GM23338 (cell line): ENCODE data around the gene SMURF2. TPM values are rescaled to one million over a fixed set of nuclear protein-coding genes. Genes with fewer than 3 reads are reported as not detected.

ENCODE experiments used
- ATAC-seq: fragments of 200-7000 bp; cut with Tn5 transposase; 3 replicates; pipeline ENCODE4 v1.9.1; 2020
- DNase-seq: peaks from one replicate; pipeline ENCODE4 v3.0.0-alpha.2; 2015; ENCODE audit warnings: low spot score
- H2AFZ ChIP-seq: fragments of 200-600 bp; sonication (generic); 2 replicates; pipeline ENCODE4 v1.8.0; 2016; ENCODE audit warnings: antibody characterized with exemption, mild to moderate bottlenecking, moderate library complexity
- H3F3A ChIP-seq: fragments of 200-600 bp; sonication (generic); replicated peaks from 2 replicates; pipeline ENCODE4 v1.8.0; 2017; ENCODE audit warnings: antibody characterized with exemption, mixed run types, low read depth
- H3K27ac ChIP-seq: fragments of 200-600 bp; sonication (generic); 2 replicates; pipeline ENCODE4 v1.6.1; 2016; ENCODE audit warnings: low read depth
- H3K27me3 ChIP-seq: fragments of 200-600 bp; sonication (generic); 2 replicates; pipeline ENCODE4 v1.8.0; 2016; ENCODE audit warnings: mild to moderate bottlenecking, mixed run types, moderate library complexity; ENCODE audit not compliant: insufficient read depth
- H3K36me3 ChIP-seq: fragments of 200-600 bp; sonication (generic); 2 replicates; pipeline ENCODE4 v1.8.0; 2016; ENCODE audit warnings: mild to moderate bottlenecking; ENCODE audit not compliant: insufficient read depth
- H3K4me1 ChIP-seq: fragments of 200-600 bp; sonication (generic); 2 replicates; pipeline ENCODE4 v1.8.0; 2016; ENCODE audit warnings: mild to moderate bottlenecking, moderate library complexity; ENCODE audit not compliant: insufficient read depth
- H3K4me2 ChIP-seq: fragments of 200-600 bp; sonication (generic); 2 replicates; pipeline ENCODE4 v1.7.1; 2017; ENCODE audit warnings: mixed run types
- H3K4me3 ChIP-seq: fragments of 200-600 bp; sonication (generic); 2 replicates; pipeline ENCODE4 v1.6.1; 2016; ENCODE audit warnings: mixed run types
- H3K79me2 ChIP-seq: fragments of 200-600 bp; sonication (generic); replicated peaks from 2 replicates; pipeline ENCODE4 v1.8.0; 2017; ENCODE audit warnings: mild to moderate bottlenecking; ENCODE audit not compliant: insufficient read depth
- H3K9me2 ChIP-seq: fragments of 200-600 bp; sonication (generic); 2 replicates; pipeline ENCODE4 v1.8.0; 2017; ENCODE audit not compliant: insufficient read depth
- H4K20me1 ChIP-seq: fragments of 200-600 bp; sonication (generic); replicated peaks from 2 replicates; pipeline ENCODE4 v1.8.0; 2017; ENCODE audit warnings: mild to moderate bottlenecking; ENCODE audit not compliant: insufficient read depth
- H3K27ac Mint-ChIP-seq: 2 replicates; pipeline ENCODE4 v1.8.0; 2020; ENCODE audit warnings: inconsistent platforms, mild to moderate bottlenecking, moderate library complexity, mixed read lengths
- H3K27me3 Mint-ChIP-seq: 3 replicates; pipeline ENCODE4 v1.8.0; 2022; ENCODE audit warnings: low read depth, mild to moderate bottlenecking, moderate library complexity, mixed read lengths, inconsistent platforms; ENCODE audit not compliant: insufficient read depth, poor library complexity
- H3K36me3 Mint-ChIP-seq: 3 replicates; pipeline ENCODE4 v1.8.0; 2021; ENCODE audit warnings: low read depth, mild to moderate bottlenecking, inconsistent platforms, moderate library complexity, mixed read lengths
- H3K4me1 Mint-ChIP-seq: 3 replicates; pipeline ENCODE4 v1.8.0; 2020; ENCODE audit warnings: mild to moderate bottlenecking, inconsistent platforms, mixed read lengths
- H3K4me3 Mint-ChIP-seq: 3 replicates; pipeline ENCODE4 v1.8.0; 2021; ENCODE audit warnings: moderate library complexity, mild to moderate bottlenecking, inconsistent platforms, mixed read lengths
- H3K9me3 Mint-ChIP-seq: 3 replicates; pipeline ENCODE4 v1.8.0; 2020; ENCODE audit warnings: moderate library complexity, mild to moderate bottlenecking, inconsistent platforms, mixed read lengths
- CREB1 ChIP-seq: fragments of 250-450 bp; sonication (Bioruptor Pico); IDR thresholded peaks from 2 replicates; pipeline ENCODE4 v1.5.0; 2020; ENCODE audit warnings: low read depth, mild to moderate bottlenecking, moderate library complexity
- ETS1 ChIP-seq: IDR thresholded peaks from 2 replicates; pipeline ENCODE4 v1.6.1; 2016; ENCODE audit warnings: antibody characterized with exemption
- ZNF114 ChIP-seq: fragments of 250-450 bp; sonication (Bioruptor Pico); IDR thresholded peaks from 2 replicates; pipeline ENCODE4 v1.5.0; 2020; ENCODE audit warnings: mild to moderate bottlenecking, moderate library complexity
- ZNF331 ChIP-seq: fragments of 250-450 bp; sonication (Bioruptor Pico); IDR thresholded peaks from 2 replicates; pipeline ENCODE4 v1.5.0; 2020; ENCODE audit warnings: low read depth, mild to moderate bottlenecking, moderate library complexity
- polyA plus RNA-seq: library from polyadenylated mRNA; unstranded; fragments of >200 nt; fragmentation: Nextera tagmentation; extraction: Ambion mirVana; gene quantifications from 2 replicates; pipeline ENCODE4 v1.2.1, GENCODE V29; 2016
- total RNA-seq: library from RNA; depleted of rRNA; stranded (reverse); fragments of >200 nt; shearing (Covaris generic); gene quantifications from 2 replicates; pipeline ENCODE4 v1.2.3, GENCODE V29; 2014
- TF ChIP-seq, protein P1 (sequence below): fragments of 250-450 bp; sonication (Bioruptor Pico); IDR thresholded peaks from 2 replicates; pipeline ENCODE4 v1.5.0; 2020; ENCODE audit warnings: mild to moderate bottlenecking, moderate library complexity

SMURF2 gene
- total and polyA plus RNA-seq, 2 experiments from 2014 or later: 12.1 to 29.6 TPM

DNA sequence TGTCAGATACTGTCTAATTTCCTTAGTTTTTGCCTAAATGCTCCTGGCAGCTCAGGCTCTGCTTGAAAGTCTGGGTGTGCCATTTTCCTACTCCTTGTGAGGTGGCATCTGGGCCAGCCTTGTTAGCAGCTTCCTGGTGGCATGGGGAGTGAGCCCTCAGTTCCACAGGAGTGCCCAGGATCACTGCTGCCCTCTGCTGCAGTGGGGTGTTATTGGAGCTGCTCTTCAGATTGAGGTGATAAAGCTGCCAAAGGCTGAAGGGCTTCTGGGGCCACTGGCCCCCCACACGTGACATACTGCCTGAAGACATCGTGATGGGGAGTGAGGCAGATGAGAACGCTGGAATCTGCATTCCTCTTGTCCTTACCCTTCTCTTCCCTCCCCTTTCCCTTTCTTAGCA lies 127.9 kb downstream of the SMURF2 start (continued):
- TF ChIP-seq, protein P1, sequence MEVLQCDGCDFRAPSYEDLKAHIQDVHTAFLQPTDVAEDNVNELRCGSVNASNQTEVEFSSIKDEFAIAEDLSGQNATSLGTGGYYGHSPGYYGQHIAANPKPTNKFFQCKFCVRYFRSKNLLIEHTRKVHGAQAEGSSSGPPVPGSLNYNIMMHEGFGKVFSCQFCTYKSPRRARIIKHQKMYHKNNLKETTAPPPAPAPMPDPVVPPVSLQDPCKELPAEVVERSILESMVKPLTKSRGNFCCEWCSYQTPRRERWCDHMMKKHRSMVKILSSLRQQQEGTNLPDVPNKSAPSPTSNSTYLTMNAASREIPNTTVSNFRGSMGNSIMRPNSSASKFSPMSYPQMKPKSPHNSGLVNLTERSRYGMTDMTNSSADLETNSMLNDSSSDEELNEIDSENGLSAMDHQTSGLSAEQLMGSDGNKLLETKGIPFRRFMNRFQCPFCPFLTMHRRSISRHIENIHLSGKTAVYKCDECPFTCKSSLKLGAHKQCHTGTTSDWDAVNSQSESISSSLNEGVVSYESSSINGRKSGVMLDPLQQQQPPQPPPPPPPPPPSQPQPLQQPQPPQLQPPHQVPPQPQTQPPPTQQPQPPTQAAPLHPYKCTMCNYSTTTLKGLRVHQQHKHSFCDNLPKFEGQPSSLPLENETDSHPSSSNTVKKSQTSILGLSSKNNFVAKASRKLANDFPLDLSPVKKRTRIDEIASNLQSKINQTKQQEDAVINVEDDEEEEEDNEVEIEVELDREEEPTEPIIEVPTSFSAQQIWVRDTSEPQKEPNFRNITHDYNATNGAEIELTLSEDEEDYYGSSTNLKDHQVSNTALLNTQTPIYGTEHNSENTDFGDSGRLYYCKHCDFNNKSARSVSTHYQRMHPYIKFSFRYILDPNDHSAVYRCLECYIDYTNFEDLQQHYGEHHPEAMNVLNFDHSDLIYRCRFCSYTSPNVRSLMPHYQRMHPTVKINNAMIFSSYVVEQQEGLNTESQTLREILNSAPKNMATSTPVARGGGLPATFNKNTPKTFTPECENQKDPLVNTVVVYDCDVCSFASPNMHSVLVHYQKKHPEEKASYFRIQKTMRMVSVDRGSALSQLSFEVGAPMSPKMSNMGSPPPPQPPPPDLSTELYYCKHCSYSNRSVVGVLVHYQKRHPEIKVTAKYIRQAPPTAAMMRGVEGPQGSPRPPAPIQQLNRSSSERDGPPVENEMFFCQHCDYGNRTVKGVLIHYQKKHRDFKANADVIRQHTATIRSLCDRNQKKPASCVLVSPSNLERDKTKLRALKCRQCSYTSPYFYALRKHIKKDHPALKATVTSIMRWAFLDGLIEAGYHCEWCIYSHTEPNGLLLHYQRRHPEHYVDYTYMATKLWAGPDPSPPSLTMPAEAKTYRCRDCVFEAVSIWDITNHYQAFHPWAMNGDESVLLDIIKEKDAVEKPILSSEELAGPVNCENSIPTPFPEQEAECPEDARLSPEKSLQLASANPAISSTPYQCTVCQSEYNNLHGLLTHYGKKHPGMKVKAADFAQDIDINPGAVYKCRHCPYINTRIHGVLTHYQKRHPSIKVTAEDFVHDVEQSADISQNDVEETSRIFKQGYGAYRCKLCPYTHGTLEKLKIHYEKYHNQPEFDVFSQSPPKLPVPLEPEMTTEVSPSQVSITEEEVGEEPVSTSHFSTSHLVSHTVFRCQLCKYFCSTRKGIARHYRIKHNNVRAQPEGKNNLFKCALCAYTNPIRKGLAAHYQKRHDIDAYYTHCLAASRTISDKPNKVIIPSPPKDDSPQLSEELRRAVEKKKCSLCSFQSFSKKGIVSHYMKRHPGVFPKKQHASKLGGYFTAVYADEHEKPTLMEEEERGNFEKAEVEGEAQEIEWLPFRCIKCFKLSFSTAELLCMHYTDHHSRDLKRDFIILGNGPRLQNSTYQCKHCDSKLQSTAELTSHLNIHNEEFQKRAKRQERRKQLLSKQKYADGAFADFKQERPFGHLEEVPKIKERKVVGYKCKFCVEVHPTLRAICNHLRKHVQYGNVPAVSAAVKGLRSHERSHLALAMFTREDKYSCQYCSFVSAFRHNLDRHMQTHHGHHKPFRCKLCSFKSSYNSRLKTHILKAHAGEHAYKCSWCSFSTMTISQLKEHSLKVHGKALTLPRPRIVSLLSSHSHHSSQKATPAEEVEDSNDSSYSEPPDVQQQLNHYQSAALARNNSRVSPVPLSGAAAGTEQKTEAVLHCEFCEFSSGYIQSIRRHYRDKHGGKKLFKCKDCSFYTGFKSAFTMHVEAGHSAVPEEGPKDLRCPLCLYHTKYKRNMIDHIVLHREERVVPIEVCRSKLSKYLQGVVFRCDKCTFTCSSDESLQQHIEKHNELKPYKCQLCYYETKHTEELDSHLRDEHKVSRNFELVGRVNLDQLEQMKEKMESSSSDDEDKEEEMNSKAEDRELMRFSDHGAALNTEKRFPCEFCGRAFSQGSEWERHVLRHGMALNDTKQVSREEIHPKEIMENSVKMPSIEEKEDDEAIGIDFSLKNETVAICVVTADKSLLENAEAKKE (CRISPR knock-in tag): no peak
- TF ChIP-seq CREB1 (CRISPR knock-in tag) (no peak), ETS1 (no peak), ZNF331 (CRISPR knock-in tag) (no peak), ZNF114 (CRISPR knock-in tag) (no peak)

DNA sequence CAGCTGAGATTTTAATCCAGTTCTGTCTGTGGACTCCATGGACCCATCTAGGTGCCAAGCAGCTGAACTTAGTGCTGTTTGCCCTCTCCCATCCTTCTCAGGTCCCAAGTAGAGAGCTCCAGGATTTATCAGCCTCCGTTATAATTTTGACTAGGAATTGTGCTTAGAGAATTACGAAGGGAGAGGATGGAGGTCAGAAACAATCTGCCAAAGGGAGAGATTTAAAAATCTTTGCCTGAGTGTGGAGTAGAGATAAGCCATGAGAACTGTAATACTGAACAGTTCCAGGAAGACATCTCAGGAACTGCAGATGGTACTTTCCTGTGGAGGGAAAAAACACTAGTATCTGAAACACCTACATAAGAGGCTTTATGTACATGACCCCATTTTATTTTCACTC lies 128.3 kb downstream of the SMURF2 start:
- no peak overlapping the region for H3K4me3 Mint-ChIP-seq
- no peaks in the 10 kb centered on the region for H3K79me2 ChIP-seq
- DNase-seq: no peak
- no peak overlapping the region for H3K27ac Mint-ChIP-seq
- no peaks in the 10 kb centered on the region for H3K4me1 Mint-ChIP-seq
- no peak overlapping the region for H3K4me3 ChIP-seq
- H2AFZ ChIP-seq: no peak overlapping the region
- peaks cover 14% of the 10 kb centered on the region for H4K20me1 ChIP-seq
- H3F3A ChIP-seq: no peaks in the 10 kb centered on the region
- H3K27me3 ChIP-seq: no peaks in the 10 kb centered on the region
- peaks cover 91% of the 10 kb centered on the region for H3K36me3 Mint-ChIP-seq
- H3K4me2 ChIP-seq: no peak overlapping the region
- H3K27me3 Mint-ChIP-seq: peaks cover 7% of the 10 kb centered on the region
- H3K27ac ChIP-seq: no peak overlapping the region
- peaks cover 78% of the 10 kb centered on the region for H3K36me3 ChIP-seq
- no peaks in the 10 kb centered on the region for H3K4me1 ChIP-seq
- no peaks in the 10 kb centered on the region for H3K9me3 Mint-ChIP-seq
- no peak for TF ChIP-seq ZNF331 (CRISPR knock-in tag)
- no peak for ATAC-seq
- no peaks in the 10 kb centered on the region for H3K9me2 ChIP-seq
